HUDEP-2 (cell line): Measurements from ENCODE around the gene LZTR1.
"Not testable (repeated sequence)": the region's sequence is repeated elsewhere in the genome, so short reads cannot be mapped to it uniquely, and the experiment has no call there.

Experiments
- DNase-seq, 76 experiments: peaks; one replicate each; lab custom pipeline; 2025; ENCODE audit not compliant: unreplicated experiment in 76 of 76; lab: John Stamatoyannopoulos, UW

Gene LZTR1

GRCh38 chr22:20981787-20982562 lies at the start of gene LZTR1:
Gene LZTR1 (plus strand): TSS chr22:20982297. CDS start chr22:20982372, 75 bp downstream.
- DNase-seq, result peak in 72 of 76 experiments; percentile 11 to 81 (median 62)

DNA sequence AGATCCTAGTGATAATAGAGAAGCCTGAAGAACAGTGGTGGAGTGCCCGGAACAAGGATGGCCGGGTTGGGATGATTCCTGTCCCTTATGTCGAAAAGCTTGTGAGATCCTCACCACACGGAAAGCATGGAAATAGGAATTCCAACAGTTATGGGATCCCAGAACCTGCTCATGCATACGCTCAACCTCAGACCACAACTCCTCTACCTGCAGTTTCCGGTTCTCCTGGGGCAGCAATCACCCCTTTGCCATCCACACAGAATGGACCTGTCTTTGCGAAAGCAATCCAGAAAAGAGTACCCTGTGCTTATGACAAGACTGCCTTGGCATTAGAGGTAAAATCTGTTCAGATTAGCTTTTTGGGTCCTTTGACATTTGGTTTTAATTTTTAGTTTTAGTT lies 48.2 kb upstream of the LZTR1 start:
- no peak for DNase-seq

DNA sequence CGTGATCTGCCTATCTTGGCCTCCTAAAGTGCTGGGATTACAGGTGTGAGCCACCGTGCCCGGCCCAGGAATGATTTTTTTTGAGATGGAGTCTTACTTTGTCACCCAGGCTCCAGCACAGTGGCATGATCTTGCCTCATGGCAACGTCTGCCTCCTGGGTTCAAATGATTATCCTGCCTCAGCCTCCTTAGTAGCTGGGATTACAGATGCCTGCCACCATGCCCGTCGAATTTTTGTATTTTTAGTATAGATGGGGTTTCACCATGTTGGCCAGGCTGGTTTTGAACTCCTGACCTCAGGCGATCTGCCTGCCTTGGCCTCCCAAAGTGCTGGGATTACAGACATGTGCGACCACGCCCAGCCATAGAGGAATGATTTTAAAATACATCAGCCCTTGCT lies 47.0 kb upstream of the LZTR1 start:
- DNase-seq, result not testable (repeated sequence)

- not testable (repeated sequence) for DNase-seq
Observed at GRCh38 chr22:20935780-20936539, 46.1 kb upstream of the LZTR1 start.

DNA sequence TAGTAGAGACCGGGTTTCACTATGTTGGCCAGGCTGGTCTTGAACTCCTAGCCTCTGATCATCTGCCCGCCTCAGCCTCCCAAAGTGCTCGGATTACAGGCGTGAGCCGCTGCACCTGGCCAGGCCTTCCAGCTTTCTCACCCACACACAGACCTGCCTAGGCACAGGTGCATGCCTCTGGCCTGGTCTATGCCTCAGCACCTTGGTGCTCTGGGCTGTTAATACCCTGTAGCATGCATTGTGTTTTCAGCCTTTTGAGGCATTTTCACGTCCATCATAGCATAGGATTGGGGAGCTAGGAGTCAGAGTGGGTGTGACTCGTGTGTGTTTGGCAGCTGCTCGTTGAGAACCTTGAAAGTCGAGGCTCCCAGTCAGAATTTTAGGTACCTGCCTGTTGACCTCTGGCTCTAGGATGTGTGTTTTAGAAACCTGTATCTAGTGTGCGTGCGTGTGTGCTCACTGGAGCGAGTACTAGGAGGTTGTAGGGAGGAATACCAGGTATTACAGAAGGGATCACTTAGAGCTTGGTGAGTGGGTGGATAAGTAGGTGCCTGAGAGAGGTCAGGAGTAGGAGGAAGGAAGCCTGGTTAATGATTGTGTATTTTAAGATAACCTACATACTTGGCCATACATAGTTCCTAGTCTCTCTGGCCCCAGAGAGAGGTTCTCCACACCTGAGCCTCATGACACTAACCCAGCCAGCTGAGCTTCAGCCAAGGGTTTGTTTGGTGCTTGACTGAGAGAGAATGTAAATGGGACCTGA lies 44.9 kb upstream of the LZTR1 start:
- no peak for DNase-seq

- no peak for DNase-seq
Observed at GRCh38 chr22:20937794-20938671, 44.1 kb upstream of the LZTR1 start.

DNA sequence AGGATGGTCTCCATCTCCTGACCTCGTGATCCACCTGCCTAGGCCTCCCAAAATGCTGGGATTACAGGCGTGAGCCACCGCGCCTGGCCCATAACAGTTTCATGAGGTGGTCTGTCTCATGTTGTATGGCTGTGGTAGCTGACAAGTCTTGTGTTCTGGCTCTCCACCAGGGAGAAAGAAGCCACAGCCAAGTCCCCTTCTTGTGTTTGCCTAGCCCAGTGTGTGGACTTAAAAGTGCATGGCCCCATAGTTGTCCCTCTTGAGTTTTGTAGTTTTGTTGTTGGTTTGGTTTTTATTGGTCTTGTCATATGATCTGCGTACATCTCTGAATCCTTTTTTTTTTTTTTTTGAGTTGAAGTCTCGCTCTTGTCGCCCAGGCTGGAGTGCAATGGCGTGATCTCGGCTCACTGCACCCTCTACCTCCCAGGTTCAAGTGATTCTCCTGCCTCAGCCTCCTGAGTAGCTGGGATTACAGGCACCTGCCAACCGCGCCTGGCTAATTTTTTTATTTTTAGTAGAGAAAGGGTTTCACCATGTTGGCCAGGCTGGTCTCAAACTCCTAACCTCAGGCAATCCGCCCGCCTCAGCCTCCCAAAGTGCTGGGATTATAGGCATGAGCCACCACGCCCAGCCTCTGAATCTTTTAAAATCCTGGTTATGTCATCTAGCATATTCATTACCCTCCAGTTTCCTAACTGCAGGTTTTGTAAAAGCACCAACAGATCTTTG lies 42.5 kb upstream of the LZTR1 start:
- not testable (repeated sequence) for DNase-seq

GRCh38 chr22:20940186-20940651 lies 41.9 kb upstream of the LZTR1 start:
- no peak for DNase-seq

GRCh38 chr22:20940904-20941385 lies 41.2 kb upstream of the LZTR1 start:
- no peak for DNase-seq

- DNase-seq, result not testable (repeated sequence)
Observed at GRCh38 chr22:20942203-20942902, 39.7 kb upstream of the LZTR1 start.

- DNase-seq, result no peak
Observed at GRCh38 chr22:20943104-20943933, 38.8 kb upstream of the LZTR1 start.

- DNase-seq, result no peak
Observed at GRCh38 chr22:20944042-20944441, 38.1 kb upstream of the LZTR1 start.

DNA sequence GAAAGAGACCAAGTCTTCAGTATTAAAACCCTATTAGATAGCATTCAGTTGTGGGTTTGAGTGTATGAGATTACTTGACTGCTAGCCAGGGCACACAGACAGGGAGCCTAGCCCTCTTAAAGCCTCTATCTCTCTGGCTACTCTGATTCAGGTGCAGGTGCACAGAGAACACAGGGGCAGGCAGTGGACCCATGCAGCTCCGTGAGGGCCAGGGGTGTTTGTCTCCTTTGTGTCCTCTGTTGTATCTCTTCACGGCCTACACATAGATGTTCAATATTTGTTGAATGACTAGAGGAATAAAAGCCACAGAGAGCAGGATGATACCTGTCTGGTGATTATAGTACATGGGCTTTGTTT lies 36.5 kb upstream of the LZTR1 start:
- no peak for DNase-seq

- no peak for DNase-seq
Observed at GRCh38 chr22:20946080-20946986, 35.8 kb upstream of the LZTR1 start.

GRCh38 chr22:20946991-20947390 lies 35.1 kb upstream of the LZTR1 start:
- DNase-seq, result no peak

DNA sequence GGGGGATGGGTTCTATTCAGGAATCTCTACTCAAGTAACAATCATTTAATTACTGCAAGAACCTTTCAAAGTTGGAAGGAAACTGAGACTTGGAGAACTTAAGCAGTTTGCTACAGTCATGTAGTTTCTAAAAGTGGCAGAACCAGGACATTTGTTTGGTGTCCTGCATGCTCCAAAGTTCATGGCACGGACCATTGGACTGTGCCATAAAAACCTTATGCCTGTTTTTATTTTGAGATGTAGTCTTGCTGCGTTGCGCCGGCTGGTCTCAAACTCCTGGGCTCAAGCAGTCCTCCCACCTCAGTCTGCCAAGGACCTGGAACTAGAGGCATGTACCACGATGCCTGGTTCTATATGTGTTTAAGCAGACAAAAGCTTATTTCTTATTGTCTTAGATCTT lies 33.6 kb upstream of the LZTR1 start:
- DNase-seq, result no peak

DNA sequence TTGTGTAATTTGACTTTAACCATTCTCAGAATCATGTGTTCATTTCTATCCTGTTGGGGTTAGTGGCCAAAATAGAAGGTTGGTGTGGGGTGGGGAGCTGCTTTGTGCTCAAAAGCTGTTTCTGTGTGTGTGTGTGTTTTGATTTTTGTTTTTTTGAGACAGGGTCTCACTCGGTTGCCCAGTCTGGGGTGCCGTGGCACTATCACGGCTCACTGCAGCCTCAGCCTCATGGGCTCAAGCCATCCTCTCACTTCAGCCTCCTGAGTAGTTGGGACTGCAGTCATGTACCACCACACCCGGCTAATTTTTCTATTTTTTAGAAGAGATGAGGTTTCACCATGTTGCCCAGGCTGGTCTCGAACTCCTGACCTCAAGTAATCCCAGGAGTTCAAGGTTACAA lies 33.1 kb upstream of the LZTR1 start:
- DNase-seq, result no peak
